HG03175 (cell line): ENCODE measurements around the gene GCH1.
A peak's percentile ranks its signal among the peaks of the same experiment; 100 is the strongest.

Experiments
- ATAC-seq: cut with Tn5 transposase; IDR thresholded peaks from one replicate; pipeline ENCODE4 v1.9.1; 2021; ENCODE audit warnings: mild to moderate bottlenecking, moderate library complexity; ENCODE audit not compliant: unreplicated experiment

Gene GCH1

DNA sequence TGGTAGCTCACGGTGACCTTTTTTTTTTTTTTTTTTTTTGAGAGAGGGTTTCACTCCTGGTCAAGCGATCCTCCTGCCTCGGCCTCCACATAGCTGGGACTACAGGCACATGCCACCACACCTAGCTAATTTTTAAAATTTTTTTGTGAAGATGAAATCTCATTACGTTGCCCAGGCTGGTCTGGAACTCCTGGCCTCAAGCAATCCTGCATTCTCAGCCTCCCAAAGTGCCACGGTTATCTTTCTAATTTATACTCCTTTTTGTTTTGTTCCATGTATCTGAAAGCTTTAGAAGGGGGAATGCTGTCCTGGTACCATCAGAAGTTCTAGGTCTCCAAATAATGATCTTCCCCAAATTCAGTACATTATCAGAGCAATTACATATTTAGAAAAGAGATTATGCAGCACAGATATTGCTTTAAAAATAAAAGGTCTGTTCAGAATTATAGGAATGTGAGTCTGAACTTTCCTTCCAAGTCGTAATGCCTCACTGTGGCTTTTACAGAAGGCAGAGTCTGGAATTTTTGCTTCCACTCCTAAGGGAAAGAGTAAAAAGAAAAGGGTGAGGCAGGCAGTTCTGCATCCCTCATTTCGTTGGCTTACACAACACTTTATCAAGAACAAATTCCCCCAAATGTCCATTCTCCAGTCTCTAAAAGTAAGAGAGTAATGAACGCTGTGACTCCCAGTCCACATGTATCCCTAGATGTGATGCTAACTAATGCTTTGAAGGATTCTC, 73.0 kb downstream of the GCH1 start:
- no peak for ATAC-seq

DNA sequence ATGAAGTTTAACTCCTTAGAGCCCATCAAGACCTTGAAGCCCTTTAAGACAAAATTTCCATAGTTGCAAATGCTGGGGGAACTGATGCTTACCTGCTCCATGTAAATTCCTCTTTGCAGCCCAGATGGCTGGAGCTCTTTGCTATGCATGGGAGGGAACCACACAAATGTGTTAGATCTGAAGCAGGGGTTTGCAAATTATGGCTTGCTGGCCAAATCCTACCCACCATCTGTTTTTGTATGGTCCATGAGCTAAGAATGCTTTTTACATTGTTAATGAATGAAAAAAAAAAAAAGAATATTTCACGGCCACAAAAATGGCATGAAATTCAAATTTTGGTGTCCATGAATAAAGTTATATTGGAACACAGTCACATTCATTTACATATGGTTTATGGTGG, 74.6 kb downstream of the GCH1 start:
- ATAC-seq: no peak

GRCh38 chr14:54823757-54824549, 78.7 kb downstream of the GCH1 start:
- no peak for ATAC-seq

- ATAC-seq: no peak
Observed at GRCh38 chr14:54822685-54823084, 79.9 kb downstream of the GCH1 start.

DNA sequence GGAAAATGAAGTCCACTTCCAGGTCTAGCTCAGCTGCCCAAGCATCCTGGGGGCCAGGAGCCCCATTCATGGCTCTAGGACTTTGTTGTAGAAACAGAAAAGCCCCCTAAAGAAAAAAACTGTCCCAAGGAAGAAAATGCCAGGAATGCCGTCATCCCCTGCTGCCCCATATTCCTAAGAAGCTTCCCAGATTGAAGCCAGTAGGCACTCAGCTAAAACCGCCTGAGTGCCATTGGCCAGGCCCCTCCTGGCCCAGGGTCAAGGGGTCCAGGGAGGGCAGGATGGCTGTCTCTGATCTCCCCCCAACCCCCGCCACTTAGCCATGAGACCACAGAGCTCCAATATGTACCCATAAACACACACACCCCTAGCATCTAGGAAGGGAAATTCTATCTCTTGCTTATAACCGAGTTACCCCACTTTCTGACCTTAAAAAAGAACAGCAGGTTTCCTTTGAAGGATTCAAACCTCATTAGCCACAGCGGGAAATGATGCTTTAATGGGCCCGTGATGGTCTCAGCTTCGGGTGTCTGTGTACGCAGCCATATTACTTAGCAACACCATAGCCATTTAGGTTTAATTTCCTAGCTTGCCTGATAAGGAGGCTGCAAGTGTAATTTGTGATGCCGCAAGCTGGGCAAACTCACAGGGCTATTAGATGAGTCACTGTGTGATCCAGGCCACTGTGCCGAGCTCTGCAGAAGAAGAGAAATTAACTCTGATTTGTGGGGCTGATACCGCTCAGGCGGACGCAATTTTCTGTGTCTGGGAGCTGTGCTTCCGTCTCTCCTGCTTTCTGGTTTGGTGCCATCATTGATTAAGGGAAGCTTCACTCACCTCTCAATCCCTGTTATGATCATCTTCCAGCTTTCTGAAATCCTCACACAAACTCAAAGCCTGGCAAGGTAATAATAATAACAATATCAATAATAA, 84.2 kb downstream of the GCH1 start:
- ATAC-seq: no peak

- no peak for ATAC-seq
Observed at GRCh38 chr14:54817506-54817905, 85.1 kb downstream of the GCH1 start.

DNA sequence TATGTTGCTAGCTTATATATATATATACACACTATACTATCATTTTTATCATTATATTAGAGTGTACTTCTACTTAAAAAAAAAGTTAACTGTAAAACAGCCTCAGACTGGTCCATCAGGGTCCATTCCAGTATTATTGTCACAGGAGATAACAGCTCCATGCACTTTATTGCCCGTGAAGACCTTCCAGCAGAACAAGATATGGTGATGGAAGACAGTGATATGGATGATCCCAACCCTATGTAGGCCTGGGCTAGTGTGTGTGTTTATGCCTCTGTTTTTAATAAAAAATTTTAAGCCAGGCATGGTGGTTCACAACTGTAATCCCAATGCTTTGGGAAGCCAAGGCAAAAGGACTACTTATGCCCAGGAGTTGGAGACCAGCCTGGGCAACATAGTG, 86.2 kb downstream of the GCH1 start:
- ATAC-seq: no peak

DNA sequence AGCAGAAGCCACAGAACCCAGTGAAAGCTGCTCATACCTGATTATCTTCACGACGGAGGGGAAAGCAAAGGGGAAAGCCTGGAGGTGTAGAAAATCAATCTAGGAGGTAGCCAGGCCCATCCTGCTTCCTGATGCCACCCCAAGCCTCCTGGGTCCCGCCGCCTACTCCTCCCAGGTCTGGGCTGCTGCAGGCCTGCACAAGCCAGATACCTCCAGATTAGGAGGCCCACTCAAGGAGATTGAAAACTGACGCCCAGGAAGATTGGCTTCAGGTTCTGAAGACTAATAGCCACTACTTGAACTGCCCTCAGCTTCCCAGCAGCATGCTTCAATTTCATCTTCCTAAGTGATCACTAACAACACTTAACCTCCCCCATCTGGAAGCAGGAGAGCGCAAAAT, 87.1 kb downstream of the GCH1 start:
- no peak for ATAC-seq

GRCh38 chr14:54815016-54815415, 87.6 kb downstream of the GCH1 start:
- ATAC-seq: no peak

- ATAC-seq: no peak
Observed at GRCh38 chr14:54814076-54814475, 88.5 kb downstream of the GCH1 start.

DNA sequence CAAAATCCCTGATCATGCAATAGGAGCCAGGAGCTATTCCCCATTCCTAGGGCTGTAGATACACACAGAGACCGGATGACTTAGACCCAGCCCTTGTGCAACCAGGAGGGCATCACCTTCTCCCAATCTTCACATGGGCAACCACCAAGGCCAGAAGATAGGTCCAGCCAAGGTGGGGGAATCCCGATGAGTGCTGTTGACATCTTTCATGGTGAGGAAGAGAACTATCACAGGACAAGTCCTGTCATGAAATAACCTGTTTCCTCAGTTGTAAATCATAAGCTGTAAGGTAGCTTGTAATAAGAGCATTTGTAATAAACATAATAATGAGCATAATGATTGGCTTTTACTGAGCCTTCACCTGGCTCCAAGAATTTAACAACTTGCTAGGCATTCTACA, 89.5 kb downstream of the GCH1 start:
- ATAC-seq: no peak

DNA sequence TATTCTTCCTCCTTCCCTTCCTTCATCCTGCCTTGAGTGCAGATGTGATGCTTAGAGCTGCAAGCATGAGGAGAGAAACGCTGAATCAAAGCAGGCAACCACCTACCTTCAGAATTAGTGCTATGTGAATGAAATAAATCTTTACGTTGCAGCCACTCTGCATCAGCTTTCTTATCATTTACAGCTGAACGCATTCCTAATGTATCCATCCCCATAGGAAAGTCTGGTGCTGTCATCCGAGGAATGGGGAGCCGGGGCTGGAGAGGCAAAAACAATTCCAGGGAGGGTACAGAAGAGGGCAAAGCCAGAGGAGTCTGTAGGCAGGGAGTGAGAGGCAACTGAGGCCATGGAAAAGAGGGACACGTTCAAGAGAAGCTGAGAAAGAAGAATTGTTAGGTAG, 90.0 kb downstream of the GCH1 start:
- ATAC-seq: no peak

DNA sequence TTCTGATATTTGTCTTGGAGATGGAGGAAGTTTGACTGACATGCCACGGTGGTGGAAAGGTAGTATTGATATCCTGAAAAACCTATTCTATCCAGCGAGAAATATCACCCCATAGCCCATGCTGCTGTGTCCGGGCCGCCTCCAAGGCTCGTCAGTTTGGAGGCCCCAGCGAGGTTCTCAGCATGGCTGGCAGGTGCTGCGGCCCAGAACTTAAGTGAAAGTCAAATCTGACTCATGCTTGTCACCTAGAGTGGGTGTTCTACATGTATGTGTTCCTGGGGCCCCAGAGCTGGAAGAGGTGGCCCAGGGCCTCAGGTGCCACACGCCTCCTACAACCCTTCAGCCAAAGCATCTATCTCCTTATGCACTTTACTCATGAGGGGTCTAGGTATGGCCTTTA, 92.9 kb downstream of the GCH1 start:
- no peak for ATAC-seq

DNA sequence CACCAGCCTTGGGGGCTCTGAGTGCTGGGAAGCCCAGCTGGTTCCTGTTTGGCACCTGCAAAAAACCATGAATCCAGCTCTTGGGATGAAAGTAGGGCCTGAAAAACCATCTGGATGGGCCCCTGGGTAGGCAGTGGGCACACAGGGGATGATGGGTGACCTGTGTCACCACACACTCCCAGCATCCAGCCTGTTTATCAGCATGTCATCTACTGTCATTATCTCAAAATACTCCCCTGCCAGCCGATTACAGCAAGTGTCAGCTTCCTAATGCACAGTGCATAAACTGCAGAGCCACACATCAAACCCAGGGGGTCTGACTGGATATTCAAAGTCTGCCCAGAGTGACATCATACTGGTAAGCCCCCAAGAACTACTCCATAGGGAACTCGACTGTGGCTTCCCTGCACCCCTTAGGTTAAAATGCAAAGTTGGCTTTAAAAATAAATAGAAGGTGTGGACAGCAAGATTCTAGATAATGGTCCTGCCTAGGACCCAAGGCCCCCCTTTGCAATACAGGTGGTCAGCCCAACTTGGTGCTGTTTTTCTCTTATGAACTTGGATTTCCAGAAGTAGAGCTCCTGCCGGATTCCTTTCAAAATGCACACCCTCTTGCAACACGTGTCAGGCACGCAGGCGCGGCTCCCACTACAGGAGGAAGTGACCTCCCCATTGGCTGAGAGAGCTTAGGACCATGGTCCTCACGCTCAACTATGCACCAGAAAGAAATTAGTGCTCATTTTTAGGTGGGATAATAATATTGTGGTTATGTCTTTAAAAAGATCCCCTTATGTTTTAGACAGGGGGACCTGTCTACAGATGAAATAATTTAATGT, 94.1 kb downstream of the GCH1 start:
- ATAC-seq: no peak

- ATAC-seq: no peak
Observed at GRCh38 chr14:54807881-54808280, 94.7 kb downstream of the GCH1 start.

- ATAC-seq: no peak
Observed at GRCh38 chr14:54807428-54807827, 95.2 kb downstream of the GCH1 start.

GRCh38 chr14:54806616-54807015, 96.0 kb downstream of the GCH1 start:
- no peak for ATAC-seq

- peak; percentile 72 for ATAC-seq
Observed at GRCh38 chr14:54805445-54806322, 96.9 kb downstream of the GCH1 start.

DNA sequence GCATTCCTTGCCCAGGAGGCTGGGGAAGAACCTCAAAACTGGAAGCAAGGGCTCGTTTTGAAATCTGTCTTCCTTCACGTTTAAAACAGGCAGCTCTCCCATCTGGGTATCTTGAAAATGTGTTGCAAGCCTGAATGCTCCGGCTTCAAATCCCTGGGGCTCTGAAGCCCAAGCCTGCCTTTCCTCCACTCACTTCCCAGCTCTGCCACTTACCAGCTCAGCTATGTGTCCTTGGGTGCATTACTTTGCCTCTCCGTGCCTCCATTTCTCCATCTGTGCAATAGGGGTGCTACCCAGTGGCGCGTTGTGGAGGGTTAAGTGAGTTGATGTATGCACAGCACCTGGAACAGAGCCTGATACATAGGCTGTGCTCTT, 97.6 kb downstream of the GCH1 start:
- no peak for ATAC-seq
